ENCODE measurements around the gene RNF208.

The RNF208 gene, protein sequence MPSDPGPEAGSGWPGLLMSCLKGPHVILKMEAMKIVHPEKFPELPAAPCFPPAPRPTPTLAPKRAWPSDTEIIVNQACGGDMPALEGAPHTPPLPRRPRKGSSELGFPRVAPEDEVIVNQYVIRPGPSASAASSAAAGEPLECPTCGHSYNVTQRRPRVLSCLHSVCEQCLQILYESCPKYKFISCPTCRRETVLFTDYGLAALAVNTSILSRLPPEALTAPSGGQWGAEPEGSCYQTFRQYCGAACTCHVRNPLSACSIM

DNA sequence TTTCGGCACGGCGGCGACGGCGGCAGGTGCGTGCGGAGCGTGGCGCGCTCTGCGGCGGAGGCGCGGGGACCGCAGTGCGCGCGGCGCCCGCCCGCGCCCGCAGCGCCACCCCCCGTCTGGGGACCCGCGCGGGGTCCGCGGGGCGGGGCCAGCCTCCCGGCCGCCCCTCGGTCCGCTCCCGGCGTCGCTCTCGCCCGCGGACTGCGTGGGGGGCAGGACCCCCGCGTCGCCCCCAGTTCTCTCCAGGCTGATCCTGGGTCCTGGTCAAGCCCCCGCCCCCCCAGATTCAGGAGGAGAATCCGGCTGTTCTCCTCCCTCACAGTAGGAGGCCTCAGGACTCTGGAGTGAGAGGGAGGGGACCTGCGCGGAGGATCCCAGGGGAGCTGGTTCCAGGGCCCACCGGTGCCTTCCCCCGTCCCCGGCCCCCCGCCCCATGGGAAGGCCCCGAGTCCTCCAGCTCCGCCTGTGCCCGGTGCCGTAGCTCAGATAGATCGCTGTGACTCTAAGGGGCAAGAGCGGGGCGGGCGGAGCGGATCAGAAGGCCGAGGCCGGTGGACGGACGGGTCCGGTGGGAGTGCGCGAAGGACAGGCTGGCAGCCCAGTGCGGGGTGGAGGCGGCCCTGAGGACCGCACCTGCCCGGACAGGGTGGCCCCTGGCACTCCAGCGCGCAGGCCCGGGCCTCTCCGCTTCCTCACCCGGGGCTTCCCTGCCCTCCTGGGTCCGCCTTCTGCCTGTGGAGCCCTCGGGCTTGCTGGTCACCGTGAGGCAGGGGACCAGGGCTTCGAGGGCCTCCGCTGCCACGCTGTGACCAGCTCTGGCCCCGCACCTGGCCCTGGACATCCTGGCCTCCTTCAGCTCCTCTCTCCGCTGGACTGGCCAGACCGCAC, at the start of gene RNF208:
RNF208 (minus strand) TSS at position 51 of the 888 bp plus-strand sequence. CDS start 1,028 bp downstream, outside the sequence.
- peak; percentile 2 to 78 (median 72) for DNase-seq

DNA sequence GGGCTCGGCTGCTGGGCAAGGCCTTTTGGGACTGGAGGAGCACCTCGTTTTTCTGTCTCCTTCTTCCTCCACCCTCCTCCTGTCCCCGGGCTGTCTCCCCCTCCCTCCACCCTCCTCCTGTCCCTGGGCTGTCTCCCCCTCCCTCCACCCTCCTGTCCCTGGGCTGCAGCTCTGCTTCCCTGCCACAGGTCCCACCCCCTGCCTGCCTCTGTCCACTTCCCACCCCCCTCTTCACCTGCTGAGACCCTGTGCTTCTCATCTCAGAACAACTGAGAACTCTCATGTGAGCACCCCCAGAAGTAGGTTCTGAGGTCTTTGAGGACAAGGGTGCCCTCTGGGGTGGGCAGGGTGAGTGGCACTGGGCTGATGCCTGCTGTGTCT, 49.6 kb upstream of the RNF208 start:
- DNase-seq: no peak

DNA sequence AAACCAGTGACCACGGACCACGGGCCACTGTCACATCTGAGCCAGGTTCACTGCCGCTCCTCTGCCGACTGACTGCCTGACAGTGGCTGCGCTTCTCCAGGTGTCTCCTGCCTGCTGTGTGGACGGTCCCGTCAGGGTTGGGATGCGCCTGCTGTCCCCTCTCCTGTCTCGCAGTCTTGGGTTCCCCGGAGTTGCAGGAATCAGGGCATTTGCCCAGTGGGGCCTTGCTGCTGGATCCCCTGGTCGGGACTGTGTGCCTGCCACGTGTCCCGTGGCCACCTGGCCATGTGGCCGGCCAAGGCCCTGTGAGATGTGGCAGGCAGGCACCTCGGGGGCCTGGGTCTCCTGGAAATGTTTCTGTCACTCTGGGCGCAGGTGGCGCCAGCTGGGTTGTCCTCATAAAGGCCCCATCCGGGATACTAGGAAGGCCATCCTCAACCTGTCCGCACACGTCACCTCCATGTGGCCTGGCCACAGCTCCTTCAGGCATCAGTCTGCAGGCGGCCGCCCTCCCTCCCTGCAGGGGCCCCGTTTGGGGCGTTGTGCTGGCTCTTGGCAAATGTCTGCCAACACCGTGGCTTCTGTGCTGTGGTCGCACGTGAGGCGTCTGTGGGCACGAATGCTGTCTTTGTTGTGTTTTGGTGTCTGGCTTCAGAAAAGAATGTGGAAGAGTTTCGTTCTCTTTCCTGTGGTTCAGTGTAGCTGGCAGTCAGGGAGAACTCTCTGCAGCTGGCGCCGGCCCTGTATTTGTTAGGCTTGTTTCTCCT, 49.1 kb upstream of the RNF208 start:
- DNase-seq: no peak

DNA sequence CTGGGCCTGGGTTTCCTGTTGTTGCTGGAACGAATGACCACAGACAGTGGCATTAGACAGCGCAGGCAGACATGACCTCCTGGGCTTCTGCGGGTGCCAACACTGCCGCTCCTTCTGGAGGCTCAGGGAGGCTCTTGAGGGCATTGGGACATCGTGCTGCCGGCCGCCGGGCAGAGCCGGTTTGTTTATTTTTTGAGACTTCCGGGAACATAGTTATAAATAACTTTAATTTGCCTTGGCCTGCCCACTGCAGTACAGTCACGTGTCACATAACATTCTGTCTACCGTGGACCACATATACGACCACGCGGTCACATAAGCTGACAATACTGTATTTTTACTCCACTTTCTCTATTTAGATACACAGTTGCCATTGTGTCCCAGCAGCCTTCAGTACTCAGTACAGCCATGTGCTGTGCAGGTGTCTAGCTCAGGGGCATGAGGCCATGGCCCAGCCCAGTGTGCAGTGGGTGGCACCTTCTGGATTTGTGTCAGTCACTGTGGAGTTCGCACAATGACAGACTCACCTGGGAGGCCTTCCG, 47.3 kb upstream of the RNF208 start:
- DNase-seq: no peak

DNA sequence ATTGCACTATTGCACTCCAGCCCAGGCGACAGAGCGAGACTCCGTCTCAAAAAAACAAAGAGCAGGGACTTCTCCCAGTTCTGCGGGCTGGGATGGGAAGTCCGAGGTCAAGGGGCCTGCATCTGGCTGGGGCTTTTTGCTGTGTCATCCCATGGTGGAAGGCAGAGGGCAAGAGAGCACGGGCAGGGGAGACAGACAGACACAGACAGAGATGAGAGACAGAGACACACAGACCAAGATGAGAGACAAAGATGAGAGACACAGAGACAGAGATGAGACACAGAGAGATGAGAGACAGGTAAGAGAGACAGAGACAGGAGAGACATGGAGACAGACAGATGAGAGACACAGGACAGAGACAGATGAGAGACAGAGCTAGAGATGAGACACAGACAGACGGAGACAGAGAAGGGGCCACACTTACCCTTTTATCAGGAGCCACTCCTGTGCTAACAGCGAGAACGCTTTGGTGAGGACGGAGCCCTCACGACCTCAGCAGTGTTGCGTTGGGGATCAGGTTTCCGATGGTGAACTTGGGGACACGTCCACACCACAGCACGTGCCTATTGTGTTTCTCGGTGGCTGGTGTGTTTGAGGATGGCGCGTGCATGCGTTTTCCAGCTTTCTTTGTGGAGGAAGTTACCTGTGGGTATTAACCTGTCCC, 46.6 kb upstream of the RNF208 start:
- DNase-seq: no peak

DNA sequence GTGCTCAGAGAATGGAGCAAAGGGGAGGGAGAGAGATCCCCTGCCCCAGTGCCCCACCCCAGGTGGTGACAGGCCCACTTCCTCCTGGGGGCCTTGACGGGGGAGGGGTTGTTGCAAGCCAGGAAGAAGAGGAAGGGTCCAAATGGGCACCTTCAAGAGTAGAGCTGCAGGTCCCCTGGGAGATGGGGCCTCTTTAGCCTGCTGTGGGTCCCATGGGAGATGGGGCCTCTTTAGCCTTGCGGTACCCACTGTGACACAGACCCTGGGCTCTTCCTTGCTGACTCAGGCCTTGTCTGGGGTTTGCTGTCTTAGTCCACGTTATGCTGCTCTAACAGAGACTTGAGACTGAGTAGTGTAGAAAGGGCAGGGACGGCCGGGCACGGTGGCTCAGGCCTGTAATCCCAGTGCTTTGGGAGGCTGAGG, 45.9 kb upstream of the RNF208 start:
- DNase-seq: no peak

DNA sequence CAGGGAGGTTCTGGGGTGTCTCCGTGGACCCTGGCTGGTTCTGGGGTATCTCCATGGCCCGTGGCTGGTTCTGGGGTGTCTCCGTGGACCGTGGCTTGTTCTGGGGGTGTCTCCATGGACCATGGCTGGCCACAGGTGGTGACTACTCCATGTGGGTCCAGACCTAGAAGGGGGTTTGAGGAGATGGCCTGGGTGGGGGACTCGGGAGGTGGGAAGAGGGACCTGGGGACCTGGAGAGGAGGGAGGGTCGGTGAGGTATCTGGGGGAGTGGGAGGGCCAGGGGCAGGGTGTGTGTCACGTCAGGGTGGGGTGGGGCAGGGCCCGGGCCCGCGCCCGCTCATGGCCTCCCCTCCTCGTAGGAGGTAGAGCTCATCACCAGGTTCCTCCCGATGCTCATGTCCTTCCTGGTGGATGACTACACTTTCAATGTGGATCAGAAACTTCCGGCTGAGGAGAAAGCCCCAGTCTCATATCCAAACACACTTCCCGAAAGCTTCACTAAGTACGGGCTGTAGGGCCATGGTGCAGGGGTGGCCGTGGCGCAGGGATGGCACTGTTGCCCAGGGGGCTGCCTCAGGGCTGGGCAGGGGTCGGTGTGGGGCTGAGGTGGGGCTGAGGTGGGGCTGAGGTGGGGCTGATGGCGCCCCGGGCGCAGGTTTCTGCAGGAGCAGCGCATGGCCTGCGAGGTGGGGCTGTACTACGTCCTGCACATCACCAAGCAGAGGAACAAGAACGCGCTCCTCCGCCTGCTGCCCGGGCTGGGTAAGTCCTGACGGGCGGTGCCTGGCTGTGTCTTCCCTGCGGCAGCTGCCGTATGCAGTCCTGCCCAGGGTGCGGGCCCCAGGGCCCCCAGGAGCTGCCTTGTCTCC, 44.8 kb upstream of the RNF208 start:
- no peak for DNase-seq

DNA sequence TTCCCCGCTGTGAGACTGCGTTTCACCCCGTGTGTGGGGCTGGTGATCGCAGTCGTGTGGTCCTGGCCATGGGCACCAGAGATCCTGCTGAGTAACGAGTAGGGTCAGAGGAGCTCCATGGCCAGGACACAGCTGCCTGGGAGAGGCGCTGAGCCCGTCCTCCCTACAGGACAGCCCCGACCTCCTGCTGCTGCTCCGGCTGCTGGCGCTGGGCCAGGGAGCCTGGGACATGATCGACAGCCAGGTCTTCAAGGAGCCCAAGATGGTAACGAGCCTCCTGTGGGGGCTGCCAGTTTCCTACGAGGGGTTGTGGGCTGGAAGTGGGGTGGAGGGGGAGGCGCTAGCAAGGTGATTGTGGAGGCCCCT, 44.1 kb upstream of the RNF208 start:
- no peak for DNase-seq

DNA sequence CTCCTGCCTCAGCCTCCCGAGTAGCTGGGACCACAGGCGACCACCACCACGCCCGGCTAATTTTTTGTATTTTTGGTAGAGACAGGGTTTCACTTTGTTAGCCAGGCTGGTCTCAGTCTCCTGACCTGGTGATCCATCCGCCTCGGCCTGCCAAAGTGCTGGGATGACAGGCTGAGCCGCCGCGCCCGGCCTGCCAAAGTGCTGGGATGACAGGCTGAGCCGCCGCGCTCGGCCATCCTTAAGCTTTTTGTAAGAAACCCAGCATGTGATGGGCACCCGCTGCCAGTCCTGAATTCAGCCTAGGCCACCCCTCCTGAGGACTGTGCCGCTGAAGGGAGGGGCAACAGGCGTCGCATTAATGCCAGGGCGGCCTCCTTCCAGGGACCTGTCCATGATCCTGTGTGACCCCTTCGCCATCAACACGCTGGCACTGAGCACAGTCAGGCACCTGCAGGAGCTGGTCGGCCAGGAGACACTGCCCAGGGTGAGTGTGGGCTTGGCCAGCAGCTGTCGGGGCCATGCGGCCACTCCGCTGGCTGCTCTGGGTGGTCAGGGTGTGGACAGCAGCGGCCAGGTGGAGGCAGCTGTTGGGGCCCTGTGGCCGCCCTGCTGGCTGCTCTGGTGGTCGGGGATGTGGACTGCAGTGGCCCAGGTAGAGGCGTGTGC, 43.6 kb upstream of the RNF208 start:
- no peak for DNase-seq

DNA sequence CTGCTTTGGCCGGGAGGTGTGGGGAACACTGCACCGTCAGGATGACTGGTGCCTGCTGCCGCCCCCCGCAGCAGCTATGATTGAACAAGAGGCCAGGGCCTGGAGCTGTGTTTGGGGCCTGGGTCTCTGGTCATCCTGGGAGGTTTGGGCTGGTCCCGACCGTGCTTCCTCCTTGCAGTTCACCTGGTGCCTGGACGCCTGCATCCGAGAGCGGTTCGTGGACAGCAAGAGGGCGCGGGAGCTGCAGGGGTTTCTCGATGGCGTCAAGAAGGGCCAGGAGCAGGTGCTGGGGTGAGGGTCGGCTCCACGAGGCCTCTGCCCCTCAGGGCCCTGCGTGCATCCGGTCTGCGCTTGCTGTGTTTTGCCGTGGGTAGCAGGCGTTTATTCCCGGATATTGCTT, 42.0 kb upstream of the RNF208 start:
- DNase-seq: no peak

DNA sequence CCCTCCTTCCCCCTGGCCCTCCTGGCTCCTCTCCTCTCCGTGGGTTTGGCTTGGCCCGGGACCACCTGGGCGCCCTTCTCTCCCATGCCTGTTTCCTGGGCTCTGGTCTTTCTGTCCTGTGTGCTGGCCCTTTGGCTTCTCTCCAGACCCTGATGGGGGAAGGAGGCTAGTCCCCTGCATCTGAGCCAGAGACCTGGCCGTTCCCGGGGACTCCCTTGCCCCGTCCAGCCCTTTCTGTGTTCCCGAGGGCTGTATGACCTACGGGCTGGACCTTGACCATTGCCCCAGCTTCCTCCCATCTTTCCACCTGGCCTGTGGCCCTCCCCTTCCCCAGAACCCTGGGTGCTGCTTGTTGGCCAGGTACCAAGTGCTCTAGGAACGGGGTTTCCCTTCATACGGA, 41.5 kb upstream of the RNF208 start:
- no peak for DNase-seq

DNA sequence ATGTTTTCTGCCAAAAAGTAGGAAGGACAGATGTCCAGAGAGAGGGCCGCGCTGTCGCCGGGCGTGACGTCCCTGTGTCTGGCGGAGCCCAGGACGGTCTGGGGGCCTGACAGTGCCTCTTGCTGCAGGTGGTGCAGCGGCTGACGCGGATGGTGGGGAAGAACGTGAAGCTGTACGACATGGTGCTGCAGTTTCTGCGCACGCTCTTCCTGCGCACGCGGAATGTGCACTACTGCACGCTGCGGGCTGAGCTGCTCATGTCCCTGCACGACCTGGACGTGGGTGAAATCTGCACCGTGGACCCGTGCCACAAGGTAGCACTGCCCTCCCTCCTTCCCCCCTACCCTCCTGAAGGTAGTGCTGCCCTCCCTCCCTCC, 40.9 kb upstream of the RNF208 start:
- no peak for DNase-seq

DNA sequence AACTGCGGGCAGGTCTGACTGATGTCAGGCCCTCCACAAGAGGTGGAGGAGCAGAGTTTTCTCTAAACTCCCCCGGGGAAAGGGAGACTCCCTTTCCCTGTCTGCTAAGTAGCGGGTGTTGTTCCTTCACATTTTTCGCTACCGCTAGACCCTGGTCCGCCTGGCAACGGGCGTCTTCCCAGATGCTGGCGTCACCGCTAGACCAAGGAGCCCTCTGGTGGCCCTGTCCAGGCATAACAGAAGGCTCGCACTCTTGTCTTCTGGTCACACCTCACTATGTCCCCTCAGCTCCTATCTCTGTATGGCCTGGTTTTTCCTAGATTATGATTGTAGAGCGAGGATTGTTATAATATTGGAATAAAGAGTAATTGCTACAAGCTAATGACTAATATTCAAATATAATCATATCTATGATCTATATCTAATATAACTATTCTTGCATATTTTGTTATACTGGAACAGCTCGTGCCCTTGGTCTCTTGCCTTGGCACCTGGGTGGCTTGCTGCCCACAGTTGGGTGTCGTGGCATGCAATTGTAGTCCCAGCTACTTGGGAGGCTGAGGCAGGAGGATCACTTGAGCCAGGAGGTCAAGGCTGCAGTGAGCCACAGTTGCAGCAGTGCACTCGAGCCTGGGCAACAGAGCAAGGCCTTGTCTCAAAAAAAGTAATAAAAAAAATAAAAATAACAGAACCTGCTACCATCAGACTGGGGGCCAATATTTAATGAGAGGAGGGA, 40.3 kb upstream of the RNF208 start:
- DNase-seq: peak in 2 of 3 experiments; percentile 17 to 53

DNA sequence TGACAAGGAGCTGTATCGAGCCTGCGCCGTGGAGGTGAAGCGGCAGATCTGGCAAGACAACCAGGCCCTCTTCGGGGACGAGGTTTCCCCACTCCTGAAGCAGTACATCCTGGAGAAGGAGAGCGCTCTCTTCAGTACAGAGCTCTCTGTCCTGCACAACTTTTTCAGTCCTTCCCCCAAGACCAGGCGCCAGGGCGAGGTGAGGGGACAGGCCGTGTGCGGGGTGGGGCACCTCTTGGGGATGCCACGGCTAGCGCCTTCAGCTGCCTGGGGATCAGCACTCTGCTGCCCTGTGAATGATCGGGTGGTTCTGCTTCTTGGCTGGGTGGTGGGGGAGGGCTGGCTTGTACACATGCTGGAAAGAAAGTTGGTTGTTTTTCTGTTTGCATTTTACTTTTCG, 34.8 kb upstream of the RNF208 start:
- no peak for DNase-seq

DNA sequence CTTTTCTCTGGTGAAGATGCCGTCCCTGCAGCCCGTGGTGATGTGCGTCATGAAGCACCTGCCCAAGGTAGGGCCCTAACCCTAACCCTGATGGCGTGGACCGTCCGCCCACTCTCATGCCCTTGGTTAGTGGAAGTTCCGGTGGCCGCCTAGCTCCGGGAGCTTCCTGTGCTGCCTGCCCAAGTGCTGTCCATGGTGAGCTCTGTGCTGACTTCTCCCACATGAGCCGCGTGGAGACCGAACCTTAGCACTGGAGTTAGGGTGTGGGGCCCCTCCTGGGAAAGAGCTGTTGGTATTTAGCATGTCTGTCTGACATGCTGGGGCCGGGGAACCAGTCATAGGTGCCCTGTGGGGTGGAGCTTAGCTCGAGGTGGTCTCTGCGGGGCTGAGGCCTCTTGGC, 34.3 kb upstream of the RNF208 start:
- DNase-seq: no peak

DNA sequence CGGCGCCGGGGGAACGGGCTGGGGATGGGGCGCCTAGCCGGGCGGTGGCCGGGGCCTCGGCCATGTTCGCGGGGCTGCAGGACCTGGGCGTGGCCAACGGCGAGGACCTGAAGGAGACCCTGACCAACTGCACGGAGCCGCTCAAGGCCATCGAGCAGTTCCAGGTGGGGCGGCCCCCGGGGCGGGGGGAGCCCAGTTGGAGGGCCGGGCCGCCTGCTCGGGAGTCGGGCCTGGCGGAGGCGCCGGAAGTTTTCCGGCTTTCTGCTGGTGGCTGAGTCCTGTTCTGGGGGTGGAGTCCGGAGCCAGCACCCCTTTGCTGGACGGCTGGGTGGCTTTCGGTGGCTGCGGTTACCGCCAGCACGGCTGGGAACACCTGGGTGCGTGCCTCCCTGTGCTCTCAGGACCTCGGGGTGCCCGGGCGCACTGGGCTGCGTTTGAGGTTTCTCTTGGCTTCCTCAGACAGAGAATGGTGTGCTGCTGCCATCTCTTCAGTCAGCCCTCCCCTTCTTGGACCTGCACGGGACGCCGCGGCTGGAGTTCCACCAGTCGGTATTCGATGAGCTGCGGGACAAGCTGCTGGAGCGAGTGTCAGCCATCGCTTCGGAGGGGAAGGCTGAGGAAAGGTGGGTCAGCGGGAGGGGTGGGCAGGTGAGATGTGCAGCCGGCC, 33.5 kb upstream of the RNF208 start:
- DNase-seq: peak in 1 of 3 experiments; percentile 80

DNA sequence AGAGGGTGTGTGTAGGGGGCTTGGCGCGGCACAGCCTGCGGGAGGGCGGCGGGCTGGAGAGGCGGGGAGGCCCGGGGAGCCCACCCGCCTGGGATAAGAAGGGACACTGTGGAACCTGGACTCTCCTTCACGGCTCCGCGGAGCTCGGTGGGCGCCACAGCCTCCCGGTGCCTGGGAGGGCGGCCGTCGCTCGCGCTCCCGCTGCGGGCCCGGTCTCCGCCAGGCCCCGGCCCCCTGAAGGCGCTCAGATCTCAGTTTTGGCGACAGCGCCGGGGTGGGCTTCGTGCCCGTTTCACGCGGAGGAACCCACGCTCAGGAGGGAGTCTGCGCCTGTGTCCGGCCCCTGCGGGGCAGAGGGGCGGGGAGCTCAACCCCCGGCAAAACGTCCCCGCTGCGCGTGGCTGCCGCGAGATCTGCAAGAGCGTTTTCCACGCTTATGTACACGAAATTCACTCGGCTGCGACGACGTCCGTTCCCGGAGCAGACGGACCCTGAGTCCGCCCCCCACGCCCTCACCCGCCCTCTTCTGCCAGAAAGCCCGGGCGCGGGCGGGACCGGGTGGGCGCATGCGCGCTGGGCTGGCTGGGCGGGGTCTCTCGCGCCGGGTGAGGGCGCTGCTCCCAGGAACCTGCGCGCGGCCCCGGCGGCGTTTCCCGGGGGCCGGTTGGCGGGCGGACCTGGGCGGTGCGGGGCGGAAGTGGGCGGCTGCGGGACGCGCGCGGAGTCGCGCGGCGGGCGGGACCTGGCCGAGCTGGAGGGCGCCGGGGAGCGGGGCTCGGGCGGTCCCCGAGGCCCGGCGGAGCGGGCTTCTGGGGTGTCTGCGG, 32.8 kb upstream of the RNF208 start, which contains the start of gene NELFB:
NELFB (plus strand) TSS at position 704 of the 824 bp plus-strand sequence.
- DNase-seq: peak; percentile 85 to 95 (median 94)

DNA sequence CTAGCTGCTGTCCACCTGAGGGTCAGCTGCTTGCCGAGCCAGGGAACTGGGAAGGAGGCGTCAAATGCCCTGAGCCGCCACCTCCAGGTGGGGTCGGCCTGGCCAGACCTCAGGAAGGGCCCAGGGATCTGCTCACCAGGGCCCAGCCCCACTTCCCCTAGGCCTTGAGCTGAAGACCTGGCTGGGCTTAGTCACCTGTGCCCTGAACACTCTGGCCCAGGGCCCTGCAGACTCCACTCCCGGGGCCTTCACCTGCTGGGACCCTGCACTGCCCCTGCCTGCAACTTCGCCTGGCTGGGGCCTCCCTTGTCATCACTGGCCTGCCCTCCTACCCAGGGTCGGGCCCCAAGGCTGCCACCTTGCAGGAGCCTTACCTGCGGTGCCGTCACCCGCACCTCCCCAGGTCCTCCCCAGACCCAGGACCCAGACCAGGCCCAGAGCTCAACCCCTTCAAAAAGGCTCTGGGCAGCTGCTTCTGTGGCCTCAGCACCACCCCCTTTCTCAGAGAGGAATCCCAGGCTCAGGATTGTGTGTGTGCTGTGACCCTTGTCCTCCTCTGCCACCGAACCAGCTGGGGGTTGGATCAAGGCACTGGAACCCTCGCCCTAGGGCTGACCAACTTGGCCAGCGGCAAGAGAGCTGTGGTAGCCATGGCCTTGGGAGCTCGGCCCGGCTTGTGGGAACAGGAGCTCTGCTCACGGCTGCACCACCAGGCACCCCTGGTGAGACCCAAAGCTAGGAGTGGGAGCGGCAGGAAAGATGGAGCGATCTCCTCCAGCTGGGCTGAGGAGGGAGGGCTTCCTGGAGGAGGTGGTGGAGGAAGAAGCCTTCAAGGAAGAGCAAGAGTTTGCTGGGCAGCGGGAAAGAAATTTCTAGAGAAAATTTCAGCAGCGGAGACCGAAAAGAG, 31.9 kb upstream of the RNF208 start:
- DNase-seq: peak in 2 of 3 experiments; percentile 54 to 60
